Breast epithelium (tissue), 3 donors: ENCODE results near the gene DAND5.

Source experiments
- POLR2A ChIP-seq: fragments of 450-650 bp; IDR thresholded peaks from one replicate; pipeline ENCODE4 v1.6.1; 2016; ENCODE audit warnings: antibody characterized with exemption, mild to moderate bottlenecking, moderate library complexity
- POLR2AphosphoS5 ChIP-seq, 3 donors: sonication (generic); formaldehyde crosslinking; IDR thresholded peaks; one replicate each; pipeline ENCODE4 v1.6.1; 2017; ENCODE audit warnings: antibody characterized with exemption in 3 of 3
- TF ChIP-seq, protein P1 (sequence below), 3 donors: fragments of 450-650 bp; IDR thresholded peaks; one replicate each; pipeline ENCODE4 v1.5.1; 2016 to 2017; ENCODE audit warnings: antibody characterized with exemption in 3 of 3, mild to moderate bottlenecking in 3 of 3, moderate library complexity in 3 of 3

DNA sequence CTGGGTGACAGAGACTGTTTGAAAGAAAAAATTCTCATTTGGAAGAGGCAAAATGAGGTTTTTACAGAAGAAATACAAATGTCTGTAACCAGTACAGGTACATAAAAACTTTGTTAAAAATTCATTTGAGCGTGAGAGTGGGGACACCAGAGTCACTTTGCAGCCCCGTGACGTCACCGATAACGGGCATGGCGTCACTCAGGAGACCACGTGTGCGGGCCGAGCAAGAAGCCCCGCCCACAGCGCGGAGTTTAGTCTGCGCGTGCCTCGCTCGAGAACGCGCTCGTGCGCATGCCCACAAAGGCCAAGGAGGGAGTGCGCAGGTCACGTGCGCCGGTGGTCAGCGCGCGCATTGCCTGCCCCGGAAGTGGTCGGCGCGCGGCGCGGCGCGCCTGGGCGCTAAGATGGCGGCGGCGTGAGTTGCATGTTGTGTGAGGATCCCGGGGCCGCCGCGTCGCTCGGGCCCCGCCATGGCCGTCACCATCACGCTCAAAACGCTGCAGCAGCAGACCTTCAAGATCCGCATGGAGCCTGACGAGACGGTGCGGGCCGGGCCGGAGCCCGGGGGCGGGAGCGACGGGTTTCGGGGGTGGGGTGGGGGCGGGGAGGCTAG, 23.8 kb upstream of the DAND5 start, which contains the start of gene RAD23A:
- TF ChIP-seq, protein P1, sequence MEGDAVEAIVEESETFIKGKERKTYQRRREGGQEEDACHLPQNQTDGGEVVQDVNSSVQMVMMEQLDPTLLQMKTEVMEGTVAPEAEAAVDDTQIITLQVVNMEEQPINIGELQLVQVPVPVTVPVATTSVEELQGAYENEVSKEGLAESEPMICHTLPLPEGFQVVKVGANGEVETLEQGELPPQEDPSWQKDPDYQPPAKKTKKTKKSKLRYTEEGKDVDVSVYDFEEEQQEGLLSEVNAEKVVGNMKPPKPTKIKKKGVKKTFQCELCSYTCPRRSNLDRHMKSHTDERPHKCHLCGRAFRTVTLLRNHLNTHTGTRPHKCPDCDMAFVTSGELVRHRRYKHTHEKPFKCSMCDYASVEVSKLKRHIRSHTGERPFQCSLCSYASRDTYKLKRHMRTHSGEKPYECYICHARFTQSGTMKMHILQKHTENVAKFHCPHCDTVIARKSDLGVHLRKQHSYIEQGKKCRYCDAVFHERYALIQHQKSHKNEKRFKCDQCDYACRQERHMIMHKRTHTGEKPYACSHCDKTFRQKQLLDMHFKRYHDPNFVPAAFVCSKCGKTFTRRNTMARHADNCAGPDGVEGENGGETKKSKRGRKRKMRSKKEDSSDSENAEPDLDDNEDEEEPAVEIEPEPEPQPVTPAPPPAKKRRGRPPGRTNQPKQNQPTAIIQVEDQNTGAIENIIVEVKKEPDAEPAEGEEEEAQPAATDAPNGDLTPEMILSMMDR (IDR thresholded peaks at IDR 0.05) = no peak
- peak; percentile 98 to 99 (median 99) for TF ChIP-seq POLR2AphosphoS5 (IDR thresholded peaks at IDR 0.05)
- TF ChIP-seq POLR2A = peak; percentile 92
